Large intestine (tissue), 1 donor: Measurements from ENCODE around the gene KLHL36. TPM values are rescaled to one million over a fixed set of nuclear protein-coding genes. Genes with fewer than 3 reads are reported as not detected.

Experiments
- polyA plus RNA-seq: library from polyadenylated mRNA; unstranded; fragments of 120-200 nt; gene quantifications from one replicate; pipeline ENCODE4 v1.2.1, GENCODE V29; 2013

The KLHL36 gene
- polyA plus RNA-seq, 1 donor: 32.8 TPM

Other genes starting within 250 kb of the KLHL36 start
- gene MEAK7, start 143.9 kb upstream of the KLHL36 start, polyA plus RNA-seq: 9.0 TPM
- gene COTL1, start 30.4 kb upstream of the KLHL36 start, polyA plus RNA-seq: 60.8 TPM
- gene USP10, start 51.5 kb downstream of the KLHL36 start, polyA plus RNA-seq: 66.5 TPM
- gene CRISPLD2, start 171.5 kb downstream of the KLHL36 start, polyA plus RNA-seq: 8.8 TPM